Body of pancreas (tissue), 4 donors: ENCODE results near the gene BPIFA3. TPM values are rescaled to one million over a fixed set of nuclear protein-coding genes. Genes with fewer than 3 reads are reported as not detected.

ENCODE experiments used
- ATAC-seq: fragments of 150-250 bp; one replicate; pipeline ENCODE4 v1.9.1; 2016
- DNase-seq, 4 donors: peaks; one replicate each; pipeline ENCODE4 v3.0.0-alpha.2; 2019
- H3K27ac ChIP-seq, 4 donors: fragments of 200-600 bp; sonication (generic); 1 replicate in 3 of 4; 2 replicates in 1 of 4; pipeline versions ENCODE4 v1.5.1 to v1.6.1; 2016 to 2019; ENCODE audit warnings: mild to moderate bottlenecking in 1 of 4, mixed read lengths in 1 of 4, moderate library complexity in 1 of 4
- H3K27me3 ChIP-seq, 2 donors: fragments of 200-600 bp; sonication (generic); one replicate each; pipeline ENCODE4 v1.6.0; 2016; ENCODE audit warnings: mild to moderate bottlenecking in 1 of 2
- H3K36me3 ChIP-seq, 2 donors: fragments of 200-600 bp; sonication (generic); replicated peaks in 1 of 2; 2 replicates each; pipeline ENCODE4 v1.5.1; 2016; ENCODE audit warnings: low read depth in 2 of 2; ENCODE audit not compliant: insufficient read depth in 1 of 2
- H3K4me1 ChIP-seq: fragments of 200-600 bp; sonication (generic); one replicate; pipeline ENCODE4 v1.6.0; 2016
- H3K4me3 ChIP-seq, 2 donors: fragments of 200-600 bp; sonication (generic); 1 replicate in 1 of 2; 2 replicates in 1 of 2; pipeline ENCODE4 v1.5.1; 2016 to 2019
- H3K9me3 ChIP-seq, 3 donors: fragments of 200-600 bp; sonication (generic); 1 replicate in 2 of 3; 2 replicates in 1 of 3; pipeline ENCODE4 v1.5.1; 2016
- POLR2A ChIP-seq, 3 donors: fragments of 450-650 bp; IDR thresholded peaks; one replicate each; pipeline ENCODE4 v1.6.1; 2016; ENCODE audit warnings: antibody characterized with exemption in 3 of 3, mild to moderate bottlenecking in 2 of 3
- WGBS, 2 donors: methylation state at CpG; one replicate each; pipeline ENCODE4 v1.1.5; 2017; 5-methylcytosine and 5-hydroxymethylcytosine counted together
- intact Hi-C: fragments of 100-400 bp; cut with DNase I; formaldehyde crosslinking; loops from one replicate; pipeline ENCODE4 v1.15.1; 2023
- total RNA-seq, 2 donors: library from RNA; depleted of rRNA; stranded (reverse); fragments of >200 nt; gene quantifications; one replicate each; pipeline ENCODE4 v1.1.0, GENCODE V29; 2016
- TF ChIP-seq, protein P1 (sequence below), 7 experiments: fragments of 450-650 bp in 4 of 7; fragments of 200-600 bp in 3 of 7; sonication (generic) in 3 of 7; IDR thresholded peaks; one replicate each; pipeline ENCODE4 v1.5.1; 2016 to 2019; ENCODE audit warnings: antibody characterized with exemption in 7 of 7

Gene BPIFA3
- total RNA-seq, 2 donors from 2014 or later, result not detected

DNA sequence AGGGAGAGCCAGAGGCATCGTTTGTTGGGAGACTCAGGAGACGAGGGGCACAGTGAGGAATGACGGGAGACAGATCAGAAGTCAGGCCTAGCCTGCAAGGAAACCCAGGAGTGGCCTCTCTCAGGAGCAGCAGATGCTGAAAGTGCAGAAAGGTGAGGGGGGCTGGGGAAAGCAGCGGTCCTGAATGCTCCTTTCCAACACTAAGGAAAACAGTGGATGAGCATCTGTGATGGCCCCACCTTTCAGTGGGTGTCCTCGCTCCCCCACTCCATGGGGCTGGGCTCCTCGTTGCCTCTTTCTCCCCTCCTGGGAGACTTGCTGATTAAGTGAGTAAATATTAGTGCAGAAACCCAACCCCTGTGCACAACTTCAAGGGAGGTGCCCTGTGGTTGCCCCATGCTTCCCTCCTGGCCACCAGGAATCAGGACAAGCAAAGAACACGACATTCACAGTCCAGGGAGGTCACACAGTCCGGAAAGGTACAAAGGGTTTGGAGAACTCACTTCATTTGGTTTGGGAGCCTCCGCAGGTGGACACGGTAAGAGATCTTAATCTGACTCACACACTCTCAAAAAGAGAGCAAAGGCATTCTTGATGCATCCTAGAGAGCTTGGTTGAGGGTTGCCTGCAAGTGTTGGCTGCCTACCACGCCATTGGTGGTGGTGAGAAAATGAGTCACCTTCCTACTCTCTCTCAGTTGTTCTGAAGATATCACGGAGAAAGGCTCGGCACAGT lies 56.1 kb downstream of the BPIFA3 start:
- intact Hi-C loops, result no loop called here
- TF ChIP-seq, protein P1, sequence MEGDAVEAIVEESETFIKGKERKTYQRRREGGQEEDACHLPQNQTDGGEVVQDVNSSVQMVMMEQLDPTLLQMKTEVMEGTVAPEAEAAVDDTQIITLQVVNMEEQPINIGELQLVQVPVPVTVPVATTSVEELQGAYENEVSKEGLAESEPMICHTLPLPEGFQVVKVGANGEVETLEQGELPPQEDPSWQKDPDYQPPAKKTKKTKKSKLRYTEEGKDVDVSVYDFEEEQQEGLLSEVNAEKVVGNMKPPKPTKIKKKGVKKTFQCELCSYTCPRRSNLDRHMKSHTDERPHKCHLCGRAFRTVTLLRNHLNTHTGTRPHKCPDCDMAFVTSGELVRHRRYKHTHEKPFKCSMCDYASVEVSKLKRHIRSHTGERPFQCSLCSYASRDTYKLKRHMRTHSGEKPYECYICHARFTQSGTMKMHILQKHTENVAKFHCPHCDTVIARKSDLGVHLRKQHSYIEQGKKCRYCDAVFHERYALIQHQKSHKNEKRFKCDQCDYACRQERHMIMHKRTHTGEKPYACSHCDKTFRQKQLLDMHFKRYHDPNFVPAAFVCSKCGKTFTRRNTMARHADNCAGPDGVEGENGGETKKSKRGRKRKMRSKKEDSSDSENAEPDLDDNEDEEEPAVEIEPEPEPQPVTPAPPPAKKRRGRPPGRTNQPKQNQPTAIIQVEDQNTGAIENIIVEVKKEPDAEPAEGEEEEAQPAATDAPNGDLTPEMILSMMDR (IDR thresholded peaks at IDR 0.05), result no peak
- no peak for TF ChIP-seq POLR2A (IDR thresholded peaks at IDR 0.05)
- Histone ChIP-seq H3K36me3 (no peaks in the 10 kb centered on the region), H3K27me3 (no peaks in the 10 kb centered on the region), H3K9me3 (no peaks in the 10 kb centered on the region), H3K4me3 (no peak overlapping the region), H3K27ac (no peak overlapping the region), H3K4me1 (peaks cover 27% of the 10 kb centered on the region)
- ATAC-seq (no peak), DNase-seq (no peak)
- WGBS, 2 donors, result 60 to 61% methylated on average over 12 to 13 of the region's 13 CpGs

DNA sequence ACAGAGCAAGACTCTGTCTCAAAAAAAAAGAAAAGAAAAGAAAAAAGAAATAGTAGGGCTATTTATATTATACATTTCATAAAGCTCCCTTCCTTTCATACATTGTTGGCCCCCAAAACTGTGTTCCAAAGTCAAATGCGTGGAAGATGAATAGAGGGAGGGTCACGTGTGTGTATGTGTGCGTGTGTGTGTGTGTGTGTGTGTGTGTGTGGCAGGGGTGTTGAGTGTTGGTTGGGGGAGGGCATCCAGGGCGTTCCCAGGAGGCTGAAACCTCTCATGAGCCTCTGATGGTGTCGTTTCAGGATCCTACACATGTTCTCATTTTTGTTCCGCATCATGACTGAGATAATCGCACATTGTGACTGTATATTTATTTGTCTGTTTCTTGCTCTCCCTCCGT lies 58.1 kb downstream of the BPIFA3 start:
- no peak overlapping the region for H3K4me3 ChIP-seq
- TF ChIP-seq, protein P1 (IDR thresholded peaks at IDR 0.05), result no peak
- no peak for TF ChIP-seq POLR2A (IDR thresholded peaks at IDR 0.05)
- H3K36me3 ChIP-seq, result no peaks in the 10 kb centered on the region
- intact Hi-C loops, result no loop called here
- peaks cover 13% of the 10 kb centered on the region for H3K4me1 ChIP-seq
- no peak for ATAC-seq
- WGBS, 2 donors, result 71 to 78% methylated on average over 8 of the region's 8 CpGs
- no peak for DNase-seq
- H3K27me3 ChIP-seq, result no peaks in the 10 kb centered on the region
- H3K9me3 ChIP-seq, result no peaks in the 10 kb centered on the region
- no peak overlapping the region for H3K27ac ChIP-seq

DNA sequence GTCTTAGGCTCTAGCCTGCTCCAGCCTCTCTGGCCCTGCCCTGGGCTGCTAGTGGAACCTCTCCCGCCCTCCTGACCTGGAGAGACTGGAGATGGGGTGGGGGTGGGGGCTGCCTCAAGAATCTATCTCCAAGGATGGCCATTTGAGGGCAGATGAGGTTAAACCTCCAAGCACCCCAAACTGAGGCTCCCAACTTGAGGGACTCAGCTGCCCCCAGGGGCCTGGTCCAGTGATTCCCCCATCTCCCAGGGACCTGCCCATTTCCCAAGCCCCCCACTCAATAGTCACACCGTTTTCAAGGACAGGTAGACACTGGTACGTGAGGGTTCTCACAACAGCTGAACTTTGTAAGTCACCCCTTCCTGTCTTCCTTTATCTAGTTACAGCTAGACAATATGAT lies 58.7 kb downstream of the BPIFA3 start:
- no peak overlapping the region for H3K4me3 ChIP-seq
- H3K27me3 ChIP-seq, result no peaks in the 10 kb centered on the region
- H3K9me3 ChIP-seq, result no peaks in the 10 kb centered on the region
- DNase-seq, result peak in 1 of 4 donors; percentile 1
- intact Hi-C loops, result no loop called here
- no peak for ATAC-seq
- H3K27ac ChIP-seq, result no peak overlapping the region
- TF ChIP-seq, protein P1 (IDR thresholded peaks at IDR 0.05), result no peak
- TF ChIP-seq POLR2A (IDR thresholded peaks at IDR 0.05), result no peak
- peaks cover 13% of the 10 kb centered on the region for H3K4me1 ChIP-seq
- WGBS, 2 donors, result 36 to 55% methylated on average over 2 to 3 of the region's 3 CpGs
- H3K36me3 ChIP-seq, result no peaks in the 10 kb centered on the region

DNA sequence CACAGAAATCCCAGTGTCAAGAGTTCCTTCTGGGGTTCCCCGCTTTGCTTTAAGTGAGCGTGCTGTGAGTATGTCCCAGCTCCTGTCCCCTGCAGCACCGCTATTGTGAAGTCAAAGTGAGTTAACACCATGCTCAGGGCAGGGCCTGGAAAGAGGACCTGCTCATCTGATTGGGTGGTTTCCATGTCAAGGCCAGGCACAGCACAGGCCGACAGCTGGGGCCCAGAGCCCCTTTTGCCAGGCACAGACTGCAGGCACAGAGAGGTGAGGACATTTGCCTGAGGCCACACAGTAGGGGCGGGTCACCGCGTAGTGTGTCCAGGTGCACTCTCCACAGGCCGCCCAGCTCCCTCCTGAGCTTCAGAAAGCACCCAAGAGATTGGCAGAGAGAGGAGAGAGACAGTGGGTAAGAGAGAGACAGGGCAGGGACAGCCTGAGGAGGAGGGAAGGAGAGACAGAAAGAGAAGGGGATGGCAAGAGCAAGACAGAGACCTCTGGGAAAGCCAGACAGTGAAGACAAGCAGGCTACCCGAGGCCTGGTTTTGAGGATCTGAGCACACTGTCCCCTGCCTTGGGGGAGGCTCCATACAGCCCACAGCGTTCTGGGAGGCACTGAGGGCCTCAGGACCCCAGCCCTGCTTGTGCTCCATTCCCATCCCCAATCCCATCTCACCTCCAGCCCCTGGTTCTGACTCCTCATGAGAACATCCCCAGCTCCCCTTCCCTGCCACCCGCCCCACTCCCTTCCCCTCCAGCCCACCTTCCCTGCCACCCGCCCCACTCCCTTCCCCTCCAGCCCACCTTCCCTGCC lies 59.4 kb downstream of the BPIFA3 start:
- DNase-seq, result peak in 1 of 4 donors; percentile 10

More for the DNA sequence above, 59.4 kb downstream of the BPIFA3 start:
- Histone ChIP-seq H3K4me1 (peaks cover 15% of the 10 kb centered on the region), H3K4me3 (no peak overlapping the region), H3K36me3 (no peaks in the 10 kb centered on the region), H3K27me3 (no peaks in the 10 kb centered on the region), H3K9me3 (no peaks in the 10 kb centered on the region), H3K27ac (peak overlapping the region in 2 of 4 donors; percentile 13 to 27)
- ATAC-seq, result no peak
- intact Hi-C loops, result no loop called here
- 74 to 76% methylated on average over 10 of the region's 12 CpGs for WGBS, 2 donors
- TF ChIP-seq, protein P1 (IDR thresholded peaks at IDR 0.05), result no peak
- no peak for TF ChIP-seq POLR2A (IDR thresholded peaks at IDR 0.05)

Other genes starting within 250 kb of the BPIFA3 start
- gene SUN5, start 212.9 kb upstream of the BPIFA3 start, total RNA-seq, result not detected
- gene BPIFB2, start 209.6 kb upstream of the BPIFA3 start, total RNA-seq, result not detected
- gene BPIFB6, start 185.7 kb upstream of the BPIFA3 start, total RNA-seq, result not detected
- gene BPIFB3, start 163.4 kb upstream of the BPIFA3 start, total RNA-seq, result not detected
- not detected for gene BPIFB4, start 137.7 kb upstream of the BPIFA3 start, total RNA-seq
- not detected for gene BPIFA2, start 49.2 kb upstream of the BPIFA3 start, total RNA-seq
- gene BPIFA1, start 18.6 kb downstream of the BPIFA3 start, total RNA-seq, result not detected
- not detected for gene BPIFB1, start 65.9 kb downstream of the BPIFA3 start, total RNA-seq
- gene CDK5RAP1, start 184.2 kb downstream of the BPIFA3 start, total RNA-seq, result 10 to 100 TPM in 1 of 2 donors, 1 to 10 TPM in 1; 8.8 to 27.0 TPM
- gene SNTA1, start 226.4 kb downstream of the BPIFA3 start, total RNA-seq, result 10 to 100 TPM; 19.8 to 22.6 TPM